Thyroid gland (tissue), 4 donors: Measurements from ENCODE around the gene INPP5K. TPM values are rescaled to one million over a fixed set of nuclear protein-coding genes. Genes with fewer than 3 reads are reported as not detected.

Source experiments
- DNase-seq, 2 donors: peaks; one replicate each; pipeline ENCODE4 v3.0.0-alpha.2; 2019
- H3K27ac ChIP-seq, 3 donors: fragments of 200-600 bp; sonication (generic); 1 replicate in 2 of 3; 2 replicates in 1 of 3; pipeline ENCODE4 v1.5.1; 2016 to 2019; ENCODE audit warnings: mild to moderate bottlenecking in 1 of 3, moderate library complexity in 1 of 3
- H3K27me3 ChIP-seq: fragments of 200-600 bp; sonication (generic); one replicate; pipeline ENCODE4 v1.5.1; 2019
- H3K36me3 ChIP-seq, 2 donors: fragments of 200-600 bp; sonication (generic); one replicate each; pipeline ENCODE4 v1.5.1; 2016 to 2019
- H3K4me1 ChIP-seq, 2 donors: fragments of 200-600 bp; sonication (generic); one replicate each; pipeline ENCODE4 v1.5.1; 2017 to 2019
- H3K4me3 ChIP-seq, 3 donors: fragments of 200-600 bp; sonication (generic); replicated peaks in 1 of 3; 1 replicate in 2 of 3; 2 replicates in 1 of 3; pipeline ENCODE4 v1.5.1; 2016; ENCODE audit warnings: mild to moderate bottlenecking in 1 of 3
- H3K9me3 ChIP-seq: fragments of 200-600 bp; sonication (generic); one replicate; pipeline ENCODE4 v1.5.1; 2017
- CTCF ChIP-seq, 6 experiments: fragments of 200-600 bp in 3 of 6; fragments of 450-650 bp in 3 of 6; sonication (generic) in 3 of 6; IDR thresholded peaks; one replicate each; pipeline ENCODE4 v1.5.1; 2016 to 2019; ENCODE audit warnings: antibody characterized with exemption in 6 of 6, mild to moderate bottlenecking in 2 of 6, inconsistent platforms in 1 of 6, moderate library complexity in 1 of 6
- POLR2A ChIP-seq, 2 donors: fragments of 450-650 bp; IDR thresholded peaks; one replicate each; pipeline ENCODE4 v1.6.1; 2017; ENCODE audit warnings: antibody characterized with exemption in 2 of 2, mild to moderate bottlenecking in 2 of 2, moderate library complexity in 1 of 2
- WGBS, 2 donors: methylation state at CpG; one replicate each; pipeline ENCODE4 v1.1.5; 2017; 5-methylcytosine and 5-hydroxymethylcytosine counted together
- intact Hi-C: fragments of 100-400 bp; cut with DNase I; formaldehyde crosslinking; loops from one replicate; pipeline ENCODE4 v1.15.1; 2023
- total RNA-seq, 4 donors: library from RNA; depleted of rRNA; stranded (reverse); fragments of >200 nt; gene quantifications; one replicate each; pipeline ENCODE4 v1.2.3, GENCODE V29; 2016

Gene INPP5K
- total RNA-seq, 4 donors from 2014 or later: 124 to 285 (median 158) TPM

- no peaks in the 10 kb centered on the region for H3K27me3 ChIP-seq
- TF ChIP-seq POLR2A (IDR thresholded peaks at IDR 0.05): no peak
- no peak for TF ChIP-seq CTCF (IDR thresholded peaks at IDR 0.05)
- peaks cover 54 to 65% of the 10 kb centered on the region in 2 donors for H3K36me3 ChIP-seq
- 84 to 87% methylated on average over 22 to 30 of the region's 31 CpGs for WGBS, 2 donors
- peak overlapping the region in 1 of 3 donors; percentile 32 for H3K27ac ChIP-seq
- no peak overlapping the region for H3K4me3 ChIP-seq
- intact Hi-C loops: no loop called here
- H3K4me1 ChIP-seq: peaks cover 8 to 14% of the 10 kb centered on the region in 2 donors
- H3K9me3 ChIP-seq: no peaks in the 10 kb centered on the region
- no peak for DNase-seq
Measured at GRCh38 chr17:1474402-1475189, 41.8 kb downstream of the INPP5K start.

GRCh38 chr17:1473841-1474240, 42.6 kb downstream of the INPP5K start:
- no peaks in the 10 kb centered on the region for H3K27me3 ChIP-seq
- H3K4me1 ChIP-seq: peaks cover 8 to 14% of the 10 kb centered on the region in 2 donors
- H3K36me3 ChIP-seq: peaks cover 61 to 66% of the 10 kb centered on the region in 2 donors
- no peak overlapping the region for H3K4me3 ChIP-seq
- TF ChIP-seq CTCF (IDR thresholded peaks at IDR 0.05): no peak
- no peak for TF ChIP-seq POLR2A (IDR thresholded peaks at IDR 0.05)
- intact Hi-C loops: no loop called here
- no peak for DNase-seq
- WGBS, 2 donors: 91 to 94% methylated on average over 8 to 10 of the region's 10 CpGs
- H3K9me3 ChIP-seq: no peaks in the 10 kb centered on the region
- H3K27ac ChIP-seq: no peak overlapping the region

DNA sequence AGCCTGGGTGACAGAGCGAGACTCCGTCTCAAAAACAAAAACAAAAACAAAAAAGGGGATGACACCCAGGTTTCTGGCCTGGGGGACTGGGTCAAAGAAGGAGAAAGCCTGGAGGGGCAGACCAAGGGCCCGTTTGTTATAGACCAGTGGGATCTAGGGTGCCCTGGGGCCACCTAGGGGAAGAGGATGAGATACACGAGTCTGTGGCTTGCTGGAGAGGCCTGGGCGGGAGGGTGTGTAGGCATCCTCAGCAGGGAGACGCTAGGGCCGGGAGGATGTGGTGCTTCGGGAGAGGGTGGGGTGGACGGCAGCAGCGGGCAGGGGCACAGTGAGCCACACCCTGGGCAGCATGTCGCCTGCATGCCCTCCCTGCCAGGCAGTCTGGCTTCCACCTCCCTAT, 43.2 kb downstream of the INPP5K start:
- H3K4me3 ChIP-seq: no peak overlapping the region
- H3K9me3 ChIP-seq: no peaks in the 10 kb centered on the region
- TF ChIP-seq POLR2A (IDR thresholded peaks at IDR 0.05) (no peak), CTCF (IDR thresholded peaks at IDR 0.05) (no peak)
- intact Hi-C loops: no loop called here
- no peak overlapping the region for H3K27ac ChIP-seq
- WGBS, 2 donors: 67 to 69% methylated on average over 11 of the region's 11 CpGs
- H3K4me1 ChIP-seq: peaks cover 8 to 14% of the 10 kb centered on the region in 2 donors
- DNase-seq: no peak
- no peaks in the 10 kb centered on the region for H3K27me3 ChIP-seq
- H3K36me3 ChIP-seq: peaks cover 62 to 66% of the 10 kb centered on the region in 2 donors

DNA sequence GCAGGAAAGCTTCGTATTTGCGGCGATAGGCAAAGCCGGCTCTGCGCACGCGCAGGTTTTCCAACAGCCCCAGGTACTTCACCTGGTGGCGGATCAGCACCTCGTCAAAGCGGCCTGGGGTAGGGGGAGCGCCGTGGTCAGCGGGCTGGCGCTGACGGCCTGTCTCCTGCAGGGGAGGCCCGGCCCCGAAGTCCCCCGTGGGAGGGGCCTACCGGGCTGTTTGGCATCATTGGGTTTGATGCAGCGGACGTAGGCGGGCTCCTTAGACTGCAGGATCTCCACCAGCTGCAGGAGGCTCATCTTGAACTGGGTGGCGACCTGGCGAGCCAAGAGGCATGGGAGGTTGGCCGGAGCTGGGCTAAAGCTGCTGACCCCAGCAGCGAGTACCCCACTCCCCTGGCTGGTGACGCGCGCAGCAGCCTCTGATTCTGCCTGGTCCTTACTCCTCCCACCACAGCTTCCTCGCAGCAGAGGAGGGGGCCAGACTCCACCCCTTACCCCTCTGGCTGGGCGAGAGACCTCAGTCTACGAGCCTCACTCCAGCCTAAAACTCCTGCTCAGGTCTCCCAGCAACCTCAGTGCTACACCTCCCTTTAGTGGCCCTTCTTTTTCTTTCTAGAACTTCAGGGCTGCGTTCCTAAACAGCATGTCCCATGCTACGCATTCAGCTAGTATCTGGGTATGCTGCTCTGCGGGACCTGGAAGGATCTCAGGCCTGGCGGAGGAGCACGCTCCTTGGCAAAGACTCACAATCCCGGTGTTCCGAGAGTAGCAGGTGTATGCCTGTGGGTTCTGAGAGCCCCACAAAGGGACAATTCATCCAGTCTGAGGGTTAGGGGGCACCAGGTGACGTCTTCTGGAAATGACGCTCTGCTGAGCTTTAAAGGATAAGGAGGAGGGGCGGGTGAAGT, 44.2 kb downstream of the INPP5K start:
- Histone ChIP-seq H3K36me3 (peaks cover 61 to 63% of the 10 kb centered on the region in 2 donors), H3K4me1 (peaks cover 8 to 14% of the 10 kb centered on the region in 2 donors), H3K27me3 (no peaks in the 10 kb centered on the region), H3K27ac (no peak overlapping the region), H3K9me3 (no peaks in the 10 kb centered on the region), H3K4me3 (no peak overlapping the region)
- WGBS, 2 donors: 71 to 83% methylated on average over 17 to 22 of the region's 42 CpGs
- TF ChIP-seq CTCF (IDR thresholded peaks at IDR 0.05): no peak
- no peak for TF ChIP-seq POLR2A (IDR thresholded peaks at IDR 0.05)
- DNase-seq: peak; percentile 29 to 37
- intact Hi-C loops: no loop called here
